Glomerular visceral epithelial cell (primary cell): ENCODE data around the gene RNF214.
"Not testable (repeated sequence)": the region's sequence is repeated elsewhere in the genome, so short reads cannot be mapped to it uniquely, and the experiment has no call there.

Experiments used
- DNase-seq: peaks from one replicate; pipeline ENCODE4 v3.0.0-alpha.2; 2016; ENCODE audit errors: extremely low spot score

Gene RNF214

GRCh38 chr11:117197516-117198456 is 34.7 kb upstream of the RNF214 start:
- DNase-seq = no peak

- no peak for DNase-seq
Observed at GRCh38 chr11:117198613-117199012, 33.9 kb upstream of the RNF214 start.

GRCh38 chr11:117199053-117199915 is 33.2 kb upstream of the RNF214 start, which contains the start of gene TAGLN:
Gene TAGLN, plus strand, starts transcription at chr11:117199370. Its CDS starts 3,644 bp downstream, at chr11:117203014.
- DNase-seq = peak; percentile 83

- no peak for DNase-seq
Observed at GRCh38 chr11:117199916-117200812, 32.3 kb upstream of the RNF214 start.

- DNase-seq = no peak
Observed at GRCh38 chr11:117200813-117201657, 31.4 kb upstream of the RNF214 start.

GRCh38 chr11:117201658-117202305 is 30.7 kb upstream of the RNF214 start:
- no peak for DNase-seq

- DNase-seq = no peak
Observed at GRCh38 chr11:117202386-117203068, 29.9 kb upstream of the RNF214 start.

GRCh38 chr11:117203069-117203407 is 29.4 kb upstream of the RNF214 start:
- no peak for DNase-seq

GRCh38 chr11:117204283-117205080 is 28.0 kb upstream of the RNF214 start:
- DNase-seq = no peak

GRCh38 chr11:117205211-117205818 is 27.2 kb upstream of the RNF214 start:
- no peak for DNase-seq

GRCh38 chr11:117206111-117206510 is 26.4 kb upstream of the RNF214 start:
- not testable (repeated sequence) for DNase-seq

GRCh38 chr11:117206859-117207258 is 25.6 kb upstream of the RNF214 start:
- not testable (repeated sequence) for DNase-seq

- not testable (repeated sequence) for DNase-seq
Observed at GRCh38 chr11:117207481-117207880, 25.0 kb upstream of the RNF214 start.

GRCh38 chr11:117208710-117209109 is 23.8 kb upstream of the RNF214 start:
- not testable (repeated sequence) for DNase-seq

GRCh38 chr11:117209351-117210125 is 22.9 kb upstream of the RNF214 start:
- not testable (repeated sequence) for DNase-seq

GRCh38 chr11:117210620-117211019 is 21.9 kb upstream of the RNF214 start:
- DNase-seq = no peak

GRCh38 chr11:117212697-117213355 is 19.6 kb upstream of the RNF214 start:
- DNase-seq = no peak
